Naive thymus-derived CD4-positive, alpha-beta T cell (primary cell): Measurements from ENCODE around the gene GFI1B. TPM values are rescaled to one million over a fixed set of nuclear protein-coding genes. Genes with fewer than 3 reads are reported as not detected.

Experiments used
- ATAC-seq: fragments of 150-1000 bp; cut with Tn5 transposase; 2 replicates; pipeline ENCODE4 v1.10.0; 2021; ENCODE audit warnings: mild to moderate bottlenecking, moderate library complexity
- CTCF ChIA-PET: fragments of 350-600 bp; sonication (Branson Sonifier 250); formaldehyde crosslinking; loops from one replicate; lab custom pipeline; 2021; ENCODE audit warnings: antibody characterized with exemption; lab: Charles Lee
- POLR2A ChIA-PET: fragments of 350-600 bp; sonication (Branson Sonifier 250); formaldehyde crosslinking; loops from one replicate; lab custom pipeline; 2021; ENCODE audit warnings: antibody characterized with exemption, inconsistent platforms; lab: Charles Lee
- DNase-seq, 9 donors: peaks; one replicate each; pipeline versions ENCODE4 v3.0.0 to v3.0.0-alpha.2; 2020 to 2022; ENCODE audit warnings: mixed read lengths in 1 of 9
- H3K27ac ChIP-seq: one replicate; pipeline ENCODE4 v1.7.0; 2013; ENCODE audit warnings: mild to moderate bottlenecking, low read depth, low read length, moderate library complexity
- H3K27me3 ChIP-seq, 2 donors: one replicate each; pipeline ENCODE4 v1.7.0; 2013; ENCODE audit warnings: low read length in 2 of 2, mild to moderate bottlenecking in 2 of 2, moderate library complexity in 2 of 2; ENCODE audit not compliant: control insufficient read depth in 2 of 2, insufficient read depth in 2 of 2
- H3K36me3 ChIP-seq, 3 experiments: 1 replicate in 2 of 3; 2 replicates in 1 of 3; pipeline ENCODE4 v1.7.0; 2013; ENCODE audit warnings: low read length in 3 of 3, mild to moderate bottlenecking in 3 of 3, moderate library complexity in 1 of 3; ENCODE audit not compliant: insufficient read depth in 3 of 3, control insufficient read depth in 2 of 3
- H3K4me1 ChIP-seq, 2 donors: one replicate each; pipeline ENCODE4 v1.7.0; 2013; ENCODE audit warnings: low read length in 2 of 2, mild to moderate bottlenecking in 2 of 2, moderate library complexity in 1 of 2; ENCODE audit not compliant: control insufficient read depth in 2 of 2, insufficient read depth in 2 of 2
- H3K4me3 ChIP-seq: 2 replicates; pipeline ENCODE4 v1.7.0; 2013; ENCODE audit warnings: mild to moderate bottlenecking, low read length
- H3K9me3 ChIP-seq, 3 experiments: 1 replicate in 2 of 3; 2 replicates in 1 of 3; pipeline ENCODE4 v1.7.0; 2013; ENCODE audit warnings: low read length in 3 of 3; ENCODE audit not compliant: control insufficient read depth in 2 of 3
- H3K27ac Mint-ChIP-seq, 9 donors: one replicate each; pipeline ENCODE4 v1.8.0; 2020 to 2022; ENCODE audit warnings: mixed read lengths in 9 of 9, mild to moderate bottlenecking in 8 of 9, moderate library complexity in 5 of 9, inconsistent platforms in 2 of 9
- H3K27me3 Mint-ChIP-seq, 5 donors: one replicate each; pipeline ENCODE4 v1.8.0; 2021 to 2022; ENCODE audit warnings: mixed read lengths in 5 of 5, mild to moderate bottlenecking in 1 of 5
- H3K36me3 Mint-ChIP-seq, 5 donors: one replicate each; pipeline ENCODE4 v1.8.0; 2020 to 2022; ENCODE audit warnings: mixed read lengths in 5 of 5, mild to moderate bottlenecking in 3 of 5, inconsistent platforms in 1 of 5
- H3K4me1 Mint-ChIP-seq, 7 donors: one replicate each; pipeline ENCODE4 v1.8.0; 2020 to 2022; ENCODE audit warnings: mixed read lengths in 7 of 7, mild to moderate bottlenecking in 3 of 7, inconsistent platforms in 1 of 7
- H3K4me3 Mint-ChIP-seq, 10 donors: one replicate each; pipeline ENCODE4 v1.8.0; 2020 to 2022; ENCODE audit warnings: mild to moderate bottlenecking in 10 of 10, mixed read lengths in 10 of 10, moderate library complexity in 6 of 10, inconsistent platforms in 2 of 10
- H3K9me3 Mint-ChIP-seq, 11 donors: one replicate each; pipeline ENCODE4 v1.8.0; 2020 to 2022; ENCODE audit warnings: mixed read lengths in 11 of 11, mild to moderate bottlenecking in 4 of 11, inconsistent platforms in 1 of 11, moderate library complexity in 1 of 11
- intact Hi-C, 2 donors: fragments of 100-400 bp; cut with micrococcal nuclease; formaldehyde crosslinking; loops; one replicate each; pipeline ENCODE4 v1.15.1; 2023
- polyA plus RNA-seq, 2 donors: library from polyadenylated mRNA; unstranded; fragments of 300-500 nt; fragmentation: Illumina TruSeq; gene quantifications; one replicate each; pipeline ENCODE4 v1.2.3, GENCODE V29; 2021
- total RNA-seq, 6 experiments: library from RNA in 5 of 6; stranded (reverse) in 5 of 6; gene quantifications; 1 replicate in 5 of 6; 2 replicates in 1 of 6; pipeline ENCODE4 v1.2.3 and lab custom pipeline; 2021 to 2026

GFI1B gene
- total RNA-seq (1 to 10 TPM in 1 of 5 experiments, under 1 TPM in 1, not detected in 3; 0.21 to 2.7 TPM), polyA plus RNA-seq (not detected), total RNA-seq (lab: John Stamatoyannopoulos, UW) (0.54 reads per million)

DNA sequence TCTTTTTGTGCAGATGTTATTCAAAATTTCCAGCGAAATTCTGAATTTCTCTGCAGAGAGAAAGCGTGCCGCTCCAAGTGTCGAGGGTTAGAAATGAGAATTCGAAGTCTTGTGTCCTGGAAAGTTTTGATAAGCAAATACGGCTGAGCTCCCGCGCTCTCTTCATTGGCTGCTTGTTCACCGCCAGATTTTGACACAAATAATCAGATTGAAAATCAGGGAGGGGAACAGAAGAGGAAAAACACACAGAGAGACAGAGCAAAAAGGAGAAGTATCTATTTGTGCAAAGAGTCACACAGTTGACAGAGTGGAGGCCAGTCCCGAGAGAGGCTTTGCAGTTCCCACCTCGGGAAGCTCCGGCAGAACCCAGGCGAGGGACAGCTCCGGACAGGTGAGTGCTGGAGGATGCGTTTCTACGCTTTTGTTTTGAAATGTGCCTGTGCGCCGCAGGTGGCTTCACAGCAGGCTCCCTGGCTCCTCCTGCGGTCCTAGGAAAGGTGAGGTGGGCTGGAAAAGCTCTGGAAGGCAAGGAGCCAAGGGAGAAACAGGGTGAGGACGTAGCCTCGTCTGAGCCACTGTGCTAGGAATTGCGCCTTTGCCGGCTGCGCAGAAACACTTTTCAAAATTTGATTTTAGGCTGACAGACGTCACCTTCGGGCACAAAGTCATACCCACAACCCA, at the start of gene GFI1B:
Gene GFI1B (plus strand): TSS at position 244 of the 681 bp plus-strand sequence. CDS start 7,985 bp downstream, outside the sequence.
- H3K27me3 ChIP-seq = peaks cover 0 to 10% of the 10 kb centered on the region in 2 donors

DNA sequence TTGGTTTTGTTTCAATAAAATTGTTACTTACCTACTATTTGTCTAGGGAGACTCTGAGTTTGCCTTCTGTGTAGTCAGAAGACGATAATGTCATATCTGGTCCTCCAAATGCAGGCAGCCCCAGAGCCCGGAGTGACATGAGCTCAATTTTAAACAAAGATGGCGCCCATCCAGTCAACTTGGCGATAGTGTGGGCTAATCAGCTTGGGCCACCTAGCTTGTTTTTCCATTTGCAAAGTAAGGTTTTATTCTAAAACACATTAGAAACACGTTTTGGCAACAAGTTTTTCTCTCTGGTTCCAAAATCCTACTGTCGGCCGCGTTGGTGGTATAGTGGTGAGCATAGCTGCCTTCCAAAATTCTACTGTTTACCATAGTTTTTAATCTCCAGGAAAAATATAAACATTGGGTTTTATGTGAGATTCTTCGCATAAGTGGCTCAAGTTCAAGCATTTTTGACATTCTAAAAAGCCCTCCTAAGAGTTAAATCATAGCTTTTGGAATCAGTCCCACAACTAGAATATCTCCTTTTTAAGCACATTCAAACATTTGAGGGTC, 47.2 kb upstream of the GFI1B start:
- intact Hi-C loops = no loop called here
- Histone ChIP-seq H3K9me3 (no peaks in the 10 kb centered on the region), H3K27me3 (no peaks in the 10 kb centered on the region), H3K27ac (no peak overlapping the region), H3K4me1 (no peaks in the 10 kb centered on the region), H3K4me3 (no peak overlapping the region), H3K36me3 (peaks cover 0 to 59% (median 12%) of the 10 kb centered on the region in 3 experiments)
- no peak for DNase-seq
- Mint-ChIP-seq H3K27ac (no peak overlapping the region), H3K27me3 (no peaks in the 10 kb centered on the region), H3K4me3 (no peak overlapping the region), H3K4me1 (peaks cover 0 to 16% (median 6%) of the 10 kb centered on the region in 7 donors), H3K36me3 (peaks cover 5 to 57% (median 20%) of the 10 kb centered on the region in 5 donors), H3K9me3 (no peaks in the 10 kb centered on the region)
- ATAC-seq = no peak
- POLR2A ChIA-PET = no interaction called here
- CTCF ChIA-PET = interaction anchor here (0.6 to 1.1 kb wide), 2 partner anchors 13 to 29 kb away, joined by 3 read pairs; no protein-coding TSS in a partner anchor

More for the DNA sequence above, at the start of gene GFI1B:
- ATAC-seq (peak; percentile 19), DNase-seq (no peak)
- Mint-ChIP-seq H3K4me1 (peaks cover 5 to 12% (median 7%) of the 10 kb centered on the region in 7 donors), H3K36me3 (no peaks in the 10 kb centered on the region), H3K27ac (peak within 1 kb of the TSS in 1 of 9 donors; percentile 67), H3K27me3 (peaks cover 41 to 71% (median 52%) of the 10 kb centered on the region in 5 donors), H3K9me3 (no peaks in the 10 kb centered on the region), H3K4me3 (peak within 1 kb of the TSS in 4 of 10 donors; percentile 10 to 57 (median 19))
- intact Hi-C loops = loop anchor here in 1 of 2 donors (5.0 kb wide), 1 partner anchor 44 kb away; no protein-coding TSS in a partner anchor
- H3K27ac ChIP-seq = no peak within 1 kb of the TSS
- no peaks in the 10 kb centered on the region for H3K4me1 ChIP-seq
- H3K9me3 ChIP-seq = no peaks in the 10 kb centered on the region
- POLR2A ChIA-PET = no interaction called here
- H3K4me3 ChIP-seq = no peak within 1 kb of the TSS
- CTCF ChIA-PET = no interaction called here
- H3K36me3 ChIP-seq = no peaks in the 10 kb centered on the region

DNA sequence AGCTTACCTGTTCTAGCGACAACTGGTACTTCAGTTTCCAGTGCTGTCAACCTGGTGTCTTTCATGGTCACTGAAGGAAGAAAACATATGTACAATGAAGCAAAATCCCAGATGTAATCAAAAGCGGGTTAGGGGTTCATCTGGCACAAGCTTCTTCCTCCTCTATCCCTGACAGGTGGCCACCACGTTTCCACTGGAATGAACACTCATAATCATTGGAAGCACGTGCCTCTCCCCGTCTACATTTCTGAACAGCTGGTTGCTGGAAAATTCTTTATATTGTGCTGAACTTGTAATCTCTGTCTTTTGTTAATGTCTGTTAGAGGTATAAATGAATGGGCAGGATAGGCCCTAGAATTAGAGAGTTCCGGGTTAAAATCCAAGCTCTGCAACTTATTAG, 43.5 kb upstream of the GFI1B start:
- H3K27me3 Mint-ChIP-seq = no peaks in the 10 kb centered on the region
- Histone ChIP-seq H3K9me3 (no peaks in the 10 kb centered on the region), H3K36me3 (peaks cover 0 to 27% (median 0%) of the 10 kb centered on the region in 3 experiments), H3K4me1 (no peaks in the 10 kb centered on the region), H3K27ac (no peak overlapping the region), H3K4me3 (no peak overlapping the region), H3K27me3 (no peaks in the 10 kb centered on the region)
- ChIA-PET POLR2A (interaction anchor here (0.6 to 2.5 kb wide), 2 partner anchors 9 to 41 kb away, joined by 3 to 14 read pairs; partner anchors contain the start of gene TSC1), CTCF (no interaction called here)
- no peak overlapping the region for H3K4me3 Mint-ChIP-seq
- peaks cover 0 to 31% (median 15%) of the 10 kb centered on the region in 7 donors for H3K4me1 Mint-ChIP-seq
- peaks cover 0 to 29% (median 13%) of the 10 kb centered on the region in 5 donors for H3K36me3 Mint-ChIP-seq
- H3K9me3 Mint-ChIP-seq = no peaks in the 10 kb centered on the region
- DNase-seq (no peak), ATAC-seq (no peak)
- no peak overlapping the region for H3K27ac Mint-ChIP-seq
- intact Hi-C loops = no loop called here

DNA sequence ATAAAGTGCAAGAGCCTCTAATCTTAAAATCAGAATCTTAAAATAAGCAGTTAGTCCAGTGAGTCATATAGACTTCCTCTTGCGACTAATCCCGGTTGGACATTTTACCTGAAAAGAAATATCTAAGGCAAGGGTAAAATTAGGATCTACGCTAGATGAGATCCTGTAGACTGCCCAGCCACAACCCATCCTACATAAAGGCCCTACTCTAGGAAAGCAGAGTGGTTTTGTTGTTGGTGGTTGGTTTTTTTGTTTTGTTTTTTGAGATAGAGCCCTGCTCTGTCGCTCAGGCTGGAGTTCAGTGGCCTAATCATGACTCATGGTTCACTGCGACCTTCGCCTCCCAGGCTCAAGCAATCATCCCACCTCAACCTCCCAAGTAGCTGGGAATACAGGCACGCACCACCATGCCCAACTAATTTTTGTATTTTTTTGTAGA, 41.0 kb upstream of the GFI1B start:
- no peaks in the 10 kb centered on the region for H3K27me3 Mint-ChIP-seq
- ChIA-PET CTCF (no interaction called here), POLR2A (interaction anchor here (0.6 kb wide), 1 partner anchor 34 kb away, joined by 3 read pairs; no protein-coding TSS in a partner anchor)
- H3K9me3 ChIP-seq = no peaks in the 10 kb centered on the region
- no peaks in the 10 kb centered on the region for H3K27me3 ChIP-seq
- H3K9me3 Mint-ChIP-seq = no peaks in the 10 kb centered on the region
- no peak overlapping the region for H3K4me3 ChIP-seq
- H3K27ac Mint-ChIP-seq = no peak overlapping the region
- H3K4me1 Mint-ChIP-seq = peaks cover 5 to 39% (median 16%) of the 10 kb centered on the region in 7 donors
- intact Hi-C loops = no loop called here
- DNase-seq (no peak), ATAC-seq (no peak)
- H3K4me3 Mint-ChIP-seq = no peak overlapping the region
- H3K36me3 ChIP-seq = peaks cover 0 to 18% (median 0%) of the 10 kb centered on the region in 3 experiments
- no peak overlapping the region for H3K27ac ChIP-seq
- no peaks in the 10 kb centered on the region for H3K4me1 ChIP-seq
- H3K36me3 Mint-ChIP-seq = peaks cover 0 to 19% (median 5%) of the 10 kb centered on the region in 5 donors

DNA sequence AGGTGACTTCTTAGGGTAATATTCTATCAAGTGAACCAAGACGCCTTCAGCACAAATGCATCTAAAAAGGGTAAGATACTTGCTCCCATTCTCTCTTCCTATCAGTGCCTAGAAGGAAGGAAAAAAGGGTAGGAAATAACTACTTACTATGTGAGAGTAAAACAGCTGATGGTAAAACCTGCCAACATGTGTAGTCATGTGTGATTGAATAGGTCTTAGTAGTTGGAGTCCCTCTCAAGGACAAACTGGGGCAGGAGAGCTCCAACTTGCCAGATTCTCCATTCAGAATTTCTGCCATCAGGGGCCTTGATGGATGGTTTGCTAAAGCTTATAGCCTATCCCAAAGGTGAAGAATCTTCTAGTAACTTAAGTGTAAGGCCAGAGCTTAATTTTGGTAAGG, 39.3 kb upstream of the GFI1B start:
- Mint-ChIP-seq H3K4me3 (no peak overlapping the region), H3K27ac (no peak overlapping the region), H3K9me3 (no peaks in the 10 kb centered on the region), H3K36me3 (peaks cover 0 to 11% (median 0%) of the 10 kb centered on the region in 5 donors), H3K27me3 (no peaks in the 10 kb centered on the region), H3K4me1 (peaks cover 12 to 52% (median 27%) of the 10 kb centered on the region in 7 donors)
- H3K9me3 ChIP-seq = no peaks in the 10 kb centered on the region
- no peak overlapping the region for H3K4me3 ChIP-seq
- peaks cover 0 to 11% (median 0%) of the 10 kb centered on the region in 3 experiments for H3K36me3 ChIP-seq
- DNase-seq = no peak
- H3K27me3 ChIP-seq = no peaks in the 10 kb centered on the region
- no peak for ATAC-seq
- H3K27ac ChIP-seq = no peak overlapping the region
- ChIA-PET POLR2A (interaction anchor here (0.7 kb wide), 1 partner anchor 9 kb away, joined by 3 read pairs; no protein-coding TSS in a partner anchor), CTCF (no interaction called here)
- peaks cover 8 to 11% of the 10 kb centered on the region in 2 donors for H3K4me1 ChIP-seq
- intact Hi-C loops = no loop called here

DNA sequence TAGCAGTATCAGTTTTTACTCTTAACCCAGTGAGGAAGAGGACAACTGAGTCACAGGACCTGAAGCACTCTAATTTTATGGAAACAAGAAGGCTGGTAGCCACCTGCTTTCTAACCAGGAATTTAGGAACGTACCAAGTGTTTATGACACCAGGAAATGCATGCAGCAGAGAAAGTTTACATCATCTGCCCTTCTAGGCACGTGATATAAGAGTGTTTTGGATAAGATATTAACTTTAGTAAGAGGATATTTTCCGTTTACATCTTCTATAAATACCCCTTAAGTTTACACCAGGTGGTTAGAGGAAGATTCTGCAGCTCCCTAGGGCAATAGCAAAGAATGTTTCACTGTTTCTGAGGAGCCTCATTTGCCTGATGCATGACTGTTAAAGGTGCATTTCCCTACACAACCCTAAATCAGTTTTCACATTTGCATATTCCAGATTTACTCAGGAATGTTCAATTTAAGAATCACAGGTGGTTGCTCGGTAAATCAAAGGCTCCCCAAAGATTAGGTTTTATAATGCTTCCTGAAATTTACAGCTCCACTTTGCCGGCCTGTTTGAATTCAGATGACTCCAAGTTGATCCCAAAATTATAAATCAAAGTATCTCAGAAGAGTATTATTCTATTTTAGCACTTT, 35.8 kb upstream of the GFI1B start:
- Histone ChIP-seq H3K9me3 (no peaks in the 10 kb centered on the region), H3K4me3 (no peak overlapping the region), H3K4me1 (peaks cover 8 to 14% of the 10 kb centered on the region in 2 donors), H3K36me3 (peaks cover 0 to 7% (median 0%) of the 10 kb centered on the region in 3 experiments), H3K27ac (no peak overlapping the region), H3K27me3 (no peaks in the 10 kb centered on the region)
- ATAC-seq = no peak
- CTCF ChIA-PET = no interaction called here
- peak overlapping the region; percentile 44 to 99 (median 93) for H3K4me3 Mint-ChIP-seq
- peaks cover 0 to 3% (median 0%) of the 10 kb centered on the region in 5 donors for H3K27me3 Mint-ChIP-seq
- peaks cover 0 to 4% (median 0%) of the 10 kb centered on the region in 11 donors for H3K9me3 Mint-ChIP-seq
- H3K4me1 Mint-ChIP-seq = peaks cover 17 to 61% (median 31%) of the 10 kb centered on the region in 7 donors
- DNase-seq = no peak
- peak overlapping the region in 1 of 9 donors; percentile 99 for H3K27ac Mint-ChIP-seq
- no peaks in the 10 kb centered on the region for H3K36me3 Mint-ChIP-seq
- intact Hi-C loops = loop anchor here (10.0 kb wide), 5 partner anchors 202 to 1818 kb away; partner anchors contain the start of genes BRD3 (in 1 of the 2), NUP214 (in 1 of the 2) and PRRC2B (in 1 of the 2)
- POLR2A ChIA-PET = interaction anchor here (0.6 to 2.6 kb wide), 3 partner anchors 8 to 273 kb away, joined by 3 to 14 read pairs (median 5); partner anchors contain the start of genes DDX31 and GTF3C4
